ENCODE results near the gene RALGAPB.

DNA sequence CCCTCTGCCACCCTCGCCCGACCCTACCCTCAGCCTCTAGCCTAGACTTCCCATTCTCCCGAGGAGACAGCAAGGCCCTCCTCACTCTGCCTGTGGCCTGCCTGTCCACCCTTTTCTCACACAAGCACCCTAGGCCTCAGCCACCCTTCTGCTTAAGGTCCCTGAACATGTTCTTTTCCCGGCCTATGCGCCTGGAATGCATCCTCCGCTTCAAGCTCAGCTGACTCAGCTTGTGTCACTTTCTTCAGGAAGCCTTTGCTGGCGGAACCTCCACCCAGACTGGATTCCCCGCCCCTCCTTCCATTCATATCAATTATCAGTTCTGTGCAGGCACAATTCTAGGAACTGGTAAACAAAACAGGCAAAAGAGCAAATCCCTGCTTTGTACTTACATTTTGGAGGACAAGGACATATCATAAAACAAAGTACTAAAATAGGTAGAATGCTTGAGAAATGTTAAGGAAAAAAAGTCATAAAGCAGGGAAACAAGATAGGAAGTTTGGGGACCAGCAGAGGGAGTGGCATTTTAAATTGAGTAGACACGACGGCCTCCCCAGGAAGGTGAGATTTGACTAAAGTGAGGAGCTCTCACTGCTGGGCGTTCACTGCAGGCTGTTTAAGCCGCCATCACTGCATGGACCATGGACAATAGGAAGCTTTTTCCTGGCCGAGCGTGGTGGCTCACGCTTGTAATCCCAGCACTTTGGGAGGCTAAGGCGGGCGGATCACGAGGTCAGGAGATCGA, 19.6 kb upstream of the RALGAPB start:
- TF ChIP-seq POLR2AphosphoS5 (IDR thresholded peaks at IDR 0.05; ENCODE audit: low read depth, low read length) (no peak), POLR2A (IDR thresholded peaks at IDR 0.05; ENCODE audit: low read depth, low read length) (no peak), TAF1 (IDR thresholded peaks at IDR 0.05; ENCODE audit: borderline replicate concordance, low read depth, low read length) (no peak)
